HG03139 (cell line): ENCODE measurements around the gene SLC35F4.
A peak's percentile ranks its signal among the peaks of the same experiment; 100 is the strongest.

Experiments
- ATAC-seq: cut with Tn5 transposase; IDR thresholded peaks from one replicate; pipeline ENCODE4 v1.9.1; 2021; ENCODE audit not compliant: unreplicated experiment

Gene SLC35F4

DNA sequence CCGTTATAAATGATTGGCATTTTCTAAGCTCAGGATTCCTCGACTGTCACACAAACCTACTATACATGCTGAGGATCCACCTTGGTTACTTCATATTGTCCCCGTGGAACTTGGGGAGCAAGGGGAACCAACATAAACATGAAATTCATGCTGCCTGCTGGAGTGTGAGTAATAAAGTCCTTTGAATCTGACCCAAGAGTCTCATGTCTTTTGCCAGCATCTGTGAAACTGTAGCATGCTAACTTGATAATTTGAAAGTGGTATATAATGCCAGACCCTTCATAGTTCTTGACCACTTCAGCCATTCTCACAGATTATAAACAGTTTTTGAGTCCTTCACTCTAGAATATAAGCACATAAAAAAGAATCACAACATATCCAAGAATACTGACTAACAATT lies 17.1 kb downstream of the SLC35F4 start:
- no peak for ATAC-seq

GRCh38 chr14:57848353-57848752 lies 17.5 kb downstream of the SLC35F4 start:
- no peak for ATAC-seq

GRCh38 chr14:57847706-57848105 lies 18.2 kb downstream of the SLC35F4 start:
- no peak for ATAC-seq

- no peak for ATAC-seq
Measured at GRCh38 chr14:57847096-57847495, 18.8 kb downstream of the SLC35F4 start.

DNA sequence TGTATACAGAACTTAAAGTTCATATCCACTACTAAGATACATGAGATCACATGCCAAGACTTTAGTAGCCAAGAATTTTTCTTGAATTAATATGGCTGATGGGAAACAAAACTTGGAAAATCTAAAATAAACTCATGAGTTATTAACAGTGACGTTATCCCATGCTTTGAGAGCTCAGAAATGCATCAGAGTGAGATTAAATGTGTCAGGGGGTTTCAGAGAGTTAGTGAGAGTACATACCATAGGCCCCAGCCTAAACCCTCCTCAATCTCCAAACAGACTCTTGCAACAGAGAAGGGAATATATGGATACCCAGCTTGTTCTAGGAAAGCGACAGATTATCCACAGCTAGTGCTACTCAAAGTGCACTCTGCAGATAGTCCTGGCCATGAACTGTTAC lies 19.3 kb downstream of the SLC35F4 start:
- ATAC-seq: no peak

DNA sequence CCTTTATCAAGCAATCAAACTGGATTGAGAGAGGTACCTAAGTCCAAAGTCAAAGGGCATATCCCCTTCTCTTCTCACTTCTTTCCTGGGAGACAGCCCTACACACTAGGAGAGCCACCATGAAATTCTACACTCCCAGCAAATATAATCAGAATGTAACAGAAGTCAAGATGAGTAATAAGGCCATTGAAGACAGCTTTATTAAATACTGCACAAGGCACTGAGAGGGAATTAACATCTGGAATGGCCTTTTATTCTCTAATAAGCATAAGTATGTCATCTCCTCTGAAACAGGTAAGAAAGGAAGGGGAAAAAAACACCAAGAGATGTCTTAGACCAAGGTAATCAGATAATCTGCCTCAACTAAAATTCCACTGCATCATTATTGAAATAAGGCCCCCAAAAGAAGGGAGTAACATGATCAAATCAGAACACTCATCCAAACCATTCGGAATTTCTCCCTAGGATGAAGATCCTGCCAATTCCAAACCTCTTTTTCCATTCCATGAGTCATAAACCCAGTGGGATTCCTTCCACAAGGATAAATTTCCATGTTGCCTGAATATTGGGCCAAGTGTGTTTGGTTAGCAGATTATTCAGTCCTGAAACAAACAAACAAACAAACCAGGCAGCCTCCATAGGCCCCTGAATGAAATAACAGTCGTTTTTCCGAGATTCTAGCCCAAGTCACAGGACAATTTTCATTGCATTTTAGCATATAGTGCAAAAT lies 19.9 kb downstream of the SLC35F4 start:
- no peak for ATAC-seq

- no peak for ATAC-seq
Measured at GRCh38 chr14:57845316-57845715, 20.6 kb downstream of the SLC35F4 start.

DNA sequence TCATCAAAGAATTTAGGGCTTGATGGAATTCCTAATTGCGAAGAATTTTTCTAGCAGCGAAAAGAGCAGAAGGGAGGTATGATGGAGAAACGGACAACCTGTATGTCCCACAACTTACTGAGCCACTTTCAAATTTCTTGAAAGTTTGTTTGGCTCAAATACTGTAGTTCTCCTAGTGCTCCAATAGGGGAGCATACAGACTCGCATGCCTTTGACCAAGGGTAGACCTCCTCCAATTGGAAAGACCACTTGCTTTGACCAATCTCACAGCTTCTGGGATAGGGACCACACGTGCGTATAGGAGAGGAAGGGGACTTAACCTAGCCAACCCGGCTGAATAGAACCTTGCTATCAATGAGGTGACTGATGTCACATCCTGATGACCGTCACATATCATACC lies 28.6 kb downstream of the SLC35F4 start:
- ATAC-seq: no peak

DNA sequence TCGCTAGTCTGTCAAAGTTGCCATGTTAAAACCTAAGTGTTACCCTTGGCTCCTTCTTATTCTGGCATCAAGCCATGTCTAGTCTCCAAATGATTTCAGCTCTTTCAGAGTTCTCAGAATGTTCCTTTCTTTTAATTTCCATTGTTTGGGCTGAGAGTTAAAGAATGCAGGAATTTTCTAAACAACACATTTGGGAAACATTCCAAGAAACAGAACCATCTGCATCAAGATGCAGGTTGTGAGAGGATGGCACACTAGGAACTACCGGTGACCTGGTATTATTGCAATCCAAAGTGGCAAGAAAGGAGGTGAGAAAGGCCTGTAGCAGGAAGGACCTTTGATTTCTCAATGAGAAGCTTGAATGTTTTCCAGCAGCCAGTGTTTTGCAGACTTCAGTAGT lies 30.1 kb downstream of the SLC35F4 start:
- ATAC-seq: no peak

DNA sequence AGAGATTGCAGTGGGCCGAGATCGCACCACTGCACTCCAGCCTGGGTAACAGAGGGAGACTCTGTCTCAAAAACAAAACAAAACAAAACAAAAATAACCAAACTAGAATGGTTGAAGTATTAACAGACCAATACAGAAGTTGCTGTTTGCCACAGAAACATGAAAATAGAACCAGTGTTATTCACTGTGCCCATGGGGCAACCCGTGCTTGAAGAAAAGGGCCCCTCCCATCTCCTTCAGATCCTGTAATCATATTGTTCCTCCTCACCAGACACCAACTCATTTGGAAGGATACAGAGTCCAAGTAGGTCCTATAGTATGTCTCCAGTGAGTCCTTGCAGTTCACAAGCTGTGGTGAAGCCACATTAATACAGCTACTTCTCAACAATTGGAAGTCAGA lies 30.9 kb downstream of the SLC35F4 start:
- ATAC-seq: no peak

DNA sequence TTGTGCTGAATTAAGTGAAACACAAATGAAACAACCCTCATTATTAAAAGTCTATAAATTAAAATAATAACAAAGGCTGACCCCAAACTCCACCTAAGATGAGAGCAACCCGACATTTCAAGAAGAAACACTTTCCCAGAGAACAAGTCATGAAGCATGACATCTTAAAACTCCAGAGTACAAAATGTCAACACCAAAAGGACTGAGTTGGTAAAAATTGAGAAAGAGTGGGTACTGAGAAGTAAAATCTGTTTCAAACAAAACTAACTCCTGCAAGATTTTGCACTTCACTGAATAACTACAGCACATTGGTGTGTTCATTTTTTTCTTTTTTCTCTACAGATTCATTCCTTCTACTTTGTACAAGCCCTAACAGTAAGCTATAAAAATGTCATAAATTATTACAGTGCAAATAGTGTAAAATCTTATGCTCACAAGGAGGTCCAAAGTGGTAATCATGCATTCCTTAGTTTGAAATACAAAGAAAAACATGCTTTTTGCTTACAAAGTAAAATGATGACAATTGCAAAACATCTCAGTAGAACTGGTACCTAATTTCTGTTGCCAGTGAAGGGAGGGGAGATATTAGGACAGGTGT lies 31.8 kb downstream of the SLC35F4 start:
- ATAC-seq: no peak

- ATAC-seq: no peak
Measured at GRCh38 chr14:57833323-57833722, 32.6 kb downstream of the SLC35F4 start.

DNA sequence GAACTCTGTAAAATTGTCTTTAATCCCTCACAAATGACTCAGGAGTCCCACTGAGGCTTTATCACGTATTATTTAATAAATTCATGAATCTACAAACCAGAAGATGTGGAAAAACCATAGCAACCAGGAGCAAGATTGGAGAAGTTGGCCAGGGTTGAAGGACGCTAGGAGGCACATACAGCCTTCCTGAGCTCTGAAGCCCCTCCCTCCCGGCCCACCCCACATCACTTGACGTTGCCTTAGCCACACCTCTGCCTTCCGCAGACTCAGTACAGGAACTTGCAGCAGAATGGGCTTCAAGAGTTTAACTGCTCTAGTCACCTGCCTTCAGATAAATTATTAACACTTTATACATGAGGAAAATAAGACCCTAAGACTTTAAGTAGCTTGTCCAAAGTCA lies 33.9 kb downstream of the SLC35F4 start:
- no peak for ATAC-seq

- ATAC-seq: no peak
Measured at GRCh38 chr14:57828713-57829112, 37.2 kb downstream of the SLC35F4 start.

DNA sequence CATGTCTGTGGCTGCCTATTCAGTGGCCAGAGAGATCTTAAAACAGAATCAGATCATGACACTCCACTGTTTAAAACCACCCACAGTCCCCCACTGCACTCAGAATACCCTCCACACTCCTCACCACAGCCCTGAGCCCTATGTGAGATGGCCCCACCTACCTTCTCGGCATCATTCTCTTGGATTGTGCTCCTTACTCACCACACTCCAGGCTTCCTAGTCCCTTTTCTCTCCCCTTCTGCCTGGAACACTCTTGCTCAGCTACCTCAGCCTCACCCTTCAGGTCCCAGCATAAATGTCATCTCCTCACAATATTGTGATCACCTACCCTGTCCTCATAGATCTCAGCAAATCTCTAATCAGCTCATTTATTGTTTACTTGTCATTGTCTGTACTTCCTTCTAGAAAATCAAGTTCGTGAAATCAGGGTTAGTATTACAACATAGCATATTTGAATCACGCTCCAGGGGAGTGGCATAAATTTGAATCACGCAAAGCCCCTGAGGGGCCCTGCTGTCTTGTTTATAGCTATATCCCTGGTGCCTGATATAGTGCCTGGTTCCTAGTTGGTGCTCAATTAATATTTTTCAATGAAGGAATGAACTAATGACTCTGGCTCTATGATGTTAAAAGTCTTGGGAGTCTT lies 42.8 kb downstream of the SLC35F4 start:
- ATAC-seq: no peak

DNA sequence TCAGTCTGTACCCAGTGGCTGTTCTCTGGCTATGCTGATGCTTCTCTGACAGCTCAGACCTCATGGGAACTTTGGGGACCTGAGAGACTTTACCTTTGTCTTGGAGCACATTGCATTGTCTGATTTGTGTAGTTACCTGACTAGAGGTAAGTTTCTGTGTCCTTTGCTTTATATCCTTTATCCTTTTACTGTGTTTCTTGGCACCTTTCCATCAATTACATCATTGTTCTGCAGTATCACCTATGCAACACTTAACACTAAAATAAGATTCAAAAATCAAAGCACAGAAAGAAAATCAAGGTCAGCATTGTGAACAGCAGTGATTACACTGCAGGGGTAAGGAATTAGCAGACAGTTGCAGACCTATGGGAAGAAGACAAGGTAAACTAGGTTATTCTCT lies 43.8 kb downstream of the SLC35F4 start:
- ATAC-seq: no peak

DNA sequence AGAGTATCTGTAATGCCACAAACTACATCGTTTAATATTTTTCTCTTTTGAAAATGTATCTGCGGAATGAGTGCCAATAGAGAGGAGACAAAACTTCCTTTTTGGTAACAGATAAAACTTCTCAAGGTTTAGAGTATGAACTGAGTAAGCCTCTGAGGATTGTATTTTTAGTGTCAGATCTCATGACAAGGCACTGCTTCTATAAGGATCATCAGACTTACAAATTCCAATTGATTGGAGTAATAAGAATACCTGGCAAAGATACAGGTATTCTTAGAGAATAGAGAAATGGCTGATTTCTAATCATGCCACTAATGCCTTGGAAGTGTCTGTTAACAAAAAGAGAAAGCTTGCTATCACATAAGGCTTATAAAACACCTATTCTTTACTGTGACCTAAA lies 45.3 kb downstream of the SLC35F4 start:
- no peak for ATAC-seq

DNA sequence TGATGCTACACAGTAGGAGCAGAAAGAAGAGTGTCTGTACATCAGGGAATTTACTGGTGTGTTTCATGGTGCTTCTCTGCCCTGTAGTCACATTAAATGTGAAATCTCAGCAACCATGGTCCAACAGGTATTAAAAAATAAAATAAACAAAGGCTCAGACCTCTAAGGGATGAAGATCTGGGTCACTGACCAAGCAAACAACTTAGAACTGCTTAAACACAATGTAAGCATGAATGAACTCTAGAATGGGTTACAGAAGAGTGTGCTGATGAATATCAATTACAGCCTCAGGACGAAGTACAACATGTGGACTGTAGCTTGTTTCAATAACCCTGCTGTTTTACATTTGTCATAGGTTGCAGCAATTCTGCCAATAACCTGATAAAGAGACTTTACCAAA lies 47.4 kb downstream of the SLC35F4 start:
- no peak for ATAC-seq

DNA sequence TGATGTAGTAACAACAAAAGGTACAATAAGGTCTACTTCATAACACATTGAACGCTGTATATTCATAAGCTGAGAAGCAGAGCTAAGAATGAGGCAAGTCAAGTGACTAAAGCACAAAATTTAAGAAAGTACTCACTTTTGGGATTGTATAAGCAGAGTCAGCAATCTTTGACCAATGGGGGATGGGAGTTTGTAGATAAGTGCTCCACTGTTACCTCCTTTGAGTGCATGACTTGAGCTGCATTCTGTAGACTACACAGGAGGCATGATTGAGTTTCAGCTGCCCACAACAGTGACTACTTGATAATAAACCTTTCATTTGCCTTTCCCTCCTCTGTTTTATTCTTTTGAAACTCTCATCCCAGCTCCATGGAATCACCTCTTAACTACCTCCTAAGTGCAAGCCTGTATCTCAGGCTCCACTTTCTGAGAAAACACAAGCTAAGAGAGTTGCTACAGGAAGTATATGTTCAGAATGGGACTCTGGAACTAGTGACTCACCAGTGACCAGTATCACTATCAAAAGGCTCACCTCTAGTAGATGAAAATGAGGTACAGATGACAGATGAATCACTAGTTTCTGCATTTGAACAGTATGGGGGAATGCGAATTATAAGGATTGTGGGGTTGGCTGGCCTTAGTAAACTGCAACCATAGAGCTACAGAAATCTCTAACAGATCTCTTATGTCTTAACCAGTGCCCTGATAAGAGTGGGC lies 49.2 kb downstream of the SLC35F4 start:
- peak; percentile 65 for ATAC-seq

GRCh38 chr14:57814726-57815125 lies 51.2 kb downstream of the SLC35F4 start:
- ATAC-seq: no peak

DNA sequence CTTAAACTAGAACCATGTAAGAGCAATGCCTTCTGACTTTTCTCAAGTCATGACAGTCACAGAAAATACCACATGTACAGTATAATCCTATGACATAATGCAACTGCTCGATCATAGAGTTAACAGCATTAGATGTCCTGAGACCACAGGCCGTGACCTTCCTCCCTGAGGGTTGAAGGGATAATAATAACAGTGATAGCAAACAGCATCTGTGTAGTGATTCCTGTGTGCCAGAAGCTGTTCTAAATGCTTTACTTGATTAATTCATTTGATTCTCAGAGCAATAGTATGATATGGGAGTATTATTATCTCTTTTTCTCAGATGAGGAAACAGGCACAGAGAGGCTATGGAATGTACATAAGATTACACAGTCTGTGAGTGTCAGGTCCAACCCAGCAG lies 53.2 kb downstream of the SLC35F4 start:
- no peak for ATAC-seq

GRCh38 chr14:57811998-57812546 lies 53.8 kb downstream of the SLC35F4 start:
- ATAC-seq: no peak
